ENCODE measurements around the gene SHISA7. TPM values are rescaled to one million over a fixed set of nuclear protein-coding genes. Genes with fewer than 3 reads are reported as not detected.

SHISA7 gene
- total RNA-seq, 1 donor from 2014 or later = not detected

- H3K9me3 Mint-ChIP-seq = no peaks in the 10 kb centered on the region
- H3K27ac Mint-ChIP-seq = peak overlapping the region; percentile 58
- H3K4me1 Mint-ChIP-seq (ENCODE audit: low read depth) = peaks cover 28% of the 10 kb centered on the region
- H3K36me3 Mint-ChIP-seq (ENCODE audit: low read depth) = peaks cover 41% of the 10 kb centered on the region
- DNase-seq (ENCODE audit: low spot score) = no peak
- H3K27me3 Mint-ChIP-seq (ENCODE audit: low read depth) = no peaks in the 10 kb centered on the region
- intact Hi-C loops (cut with micrococcal nuclease) = loop anchor here (10.0 kb wide), 1 partner anchor 223 kb away; the partner anchor contains the start of genes ZNF524 and ZNF865
- H3K4me3 Mint-ChIP-seq (ENCODE audit: low read depth) = peak overlapping the region; percentile 86
Measured at GRCh38 chr19:55382013-55382412, 61.1 kb downstream of the SHISA7 start.

- H3K9me3 Mint-ChIP-seq = no peaks in the 10 kb centered on the region
- peaks cover 6% of the 10 kb centered on the region for H3K27me3 Mint-ChIP-seq (ENCODE audit: low read depth)
- H3K27ac Mint-ChIP-seq = no peak overlapping the region
- intact Hi-C loops (cut with micrococcal nuclease) = no loop called here
- no peak overlapping the region for H3K4me3 Mint-ChIP-seq (ENCODE audit: low read depth)
- H3K36me3 Mint-ChIP-seq (ENCODE audit: low read depth) = peaks cover 27% of the 10 kb centered on the region
- DNase-seq (ENCODE audit: low spot score) = no peak
- H3K4me1 Mint-ChIP-seq (ENCODE audit: low read depth) = peaks cover 14% of the 10 kb centered on the region
Measured at GRCh38 chr19:55379174-55379573, 63.9 kb downstream of the SHISA7 start.

Other genes with a start within 250 kb of the SHISA7 start
- gene PTPRH, start 233.8 kb downstream of the SHISA7 start, total RNA-seq = not detected in 2 replicates
- 6.0 and 6.7 TPM in 2 replicates for gene TMEM86B, start 214.5 kb downstream of the SHISA7 start, total RNA-seq
- 180 and 183 TPM in 2 replicates for gene PPP6R1, start 184.3 kb downstream of the SHISA7 start, total RNA-seq
- 59.0 and 59.3 TPM in 2 replicates for gene HSPBP1, start 163.2 kb downstream of the SHISA7 start, total RNA-seq
- 5.8 and 6.0 TPM in 2 replicates for gene BRSK1, start 159.3 kb downstream of the SHISA7 start, total RNA-seq
- 0.41 and 0.46 TPM in 2 replicates for gene TMEM150B, start 118.0 kb downstream of the SHISA7 start, total RNA-seq
- 34.3 and 35.3 TPM in 2 replicates for gene KMT5C, start 103.4 kb downstream of the SHISA7 start, total RNA-seq
- gene COX6B2, start 88.6 kb downstream of the SHISA7 start, total RNA-seq = 1.8 TPM in 1 of 2 replicates, not detected in the other
- gene GARIN5B, start 80.0 kb downstream of the SHISA7 start, total RNA-seq = not detected in 2 replicates
- gene IL11, start 72.8 kb downstream of the SHISA7 start, total RNA-seq = 0.25 and 0.32 TPM in 2 replicates
- not detected in 2 replicates for gene TMEM190, start 66.5 kb downstream of the SHISA7 start, total RNA-seq
- 7.9 and 10.5 TPM in 2 replicates for gene TMEM238, start 59.0 kb downstream of the SHISA7 start, total RNA-seq
- 2,206 and 2,207 TPM in 2 replicates for gene RPL28, start 57.4 kb downstream of the SHISA7 start, total RNA-seq
- gene UBE2S, start 35.5 kb downstream of the SHISA7 start, total RNA-seq = 210 and 220 TPM in 2 replicates
- gene ISOC2, start 18.3 kb upstream of the SHISA7 start, total RNA-seq = 30.4 and 34.8 TPM in 2 replicates
- not detected in 2 replicates for gene C19orf85, start 21.5 kb upstream of the SHISA7 start, total RNA-seq
- gene ZNF628, start 33.3 kb upstream of the SHISA7 start, total RNA-seq = 8.6 and 9.5 TPM in 2 replicates
- gene NAT14, start 41.9 kb upstream of the SHISA7 start, total RNA-seq = 20.0 and 20.2 TPM in 2 replicates
- gene SSC5D, start 45.1 kb upstream of the SHISA7 start, total RNA-seq = 0.41 and 0.71 TPM in 2 replicates
- not detected in 2 replicates for gene SBK2, start 93.8 kb upstream of the SHISA7 start, total RNA-seq
- not detected in 2 replicates for gene SBK3, start 102.2 kb upstream of the SHISA7 start, total RNA-seq
- gene ZNF579, start 137.5 kb upstream of the SHISA7 start, total RNA-seq = 8.2 and 10.7 TPM in 2 replicates
- 18.2 and 18.9 TPM in 2 replicates for gene FIZ1, start 156.2 kb upstream of the SHISA7 start, total RNA-seq
- 18.4 and 19.7 TPM in 2 replicates for gene ZNF524, start 157.0 kb upstream of the SHISA7 start, total RNA-seq
- gene ZNF865, start 162.3 kb upstream of the SHISA7 start, total RNA-seq = 13.5 and 13.6 TPM in 2 replicates
- 4.3 and 4.9 TPM in 2 replicates for gene ZNF784, start 181.3 kb upstream of the SHISA7 start, total RNA-seq
- gene ZNF580, start 197.7 kb upstream of the SHISA7 start, total RNA-seq = 32.1 and 33.3 TPM in 2 replicates
- gene ZNF581, start 200.3 kb upstream of the SHISA7 start, total RNA-seq = 26.6 and 27.0 TPM in 2 replicates
- 7.2 and 8.1 TPM in 2 replicates for gene CCDC106, start 204.9 kb upstream of the SHISA7 start, total RNA-seq
- gene U2AF2, start 211.7 kb upstream of the SHISA7 start, total RNA-seq = 344 and 351 TPM in 2 replicates
- 40.3 and 41.8 TPM in 2 replicates for gene EPN1, start 231.9 kb upstream of the SHISA7 start, total RNA-seq